AG10803 (cell line): Measurements from ENCODE around the gene U2SURP.

Experiments used
- DNase-seq: peaks from one replicate; pipeline ENCODE4 v3.0.0; 2010; ENCODE audit warnings: low read depth
- H3K4me3 ChIP-seq: 2 replicates; pipeline ENCODE4 v1.5.1; 2011; ENCODE audit warnings: mild to moderate bottlenecking, low read length, control low read depth
- CTCF ChIP-seq: conservative IDR thresholded peaks from 2 replicates; pipeline ENCODE4 v1.5.1; 2011; ENCODE audit warnings: mild to moderate bottlenecking, low read length, control low read depth, inconsistent platforms

Gene U2SURP

GRCh38 chr3:142990721-142991120 lies 10.6 kb upstream of the U2SURP start:
- no peak overlapping the region for H3K4me3 ChIP-seq
- DNase-seq = no peak
- TF ChIP-seq CTCF = no peak

- H3K4me3 ChIP-seq = no peak overlapping the region
- no peak for DNase-seq
Measured at GRCh38 chr3:142992323-142992722, 9.0 kb upstream of the U2SURP start.

GRCh38 chr3:142993958-142994442 lies 7.4 kb upstream of the U2SURP start:
- no peak overlapping the region for H3K4me3 ChIP-seq
- peak; percentile 83 for DNase-seq
- TF ChIP-seq CTCF = peak; percentile 71

More at GRCh38 chr3:142992323-142992722, 9.0 kb upstream of the U2SURP start:
- TF ChIP-seq CTCF = no peak

GRCh38 chr3:142997330-142997729 lies 4.0 kb upstream of the U2SURP start:
- TF ChIP-seq CTCF = no peak
- DNase-seq = no peak

GRCh38 chr3:142998439-142998838 lies 2.9 kb upstream of the U2SURP start:
- DNase-seq = peak; percentile 45
- no peak overlapping the region for H3K4me3 ChIP-seq
- no peak for TF ChIP-seq CTCF

More at GRCh38 chr3:142997330-142997729, 4.0 kb upstream of the U2SURP start:
- no peak overlapping the region for H3K4me3 ChIP-seq

GRCh38 chr3:142999881-143000280 lies 1.5 kb upstream of the U2SURP start:
- TF ChIP-seq CTCF = no peak
- DNase-seq = peak; percentile 23
- peak overlapping the region; percentile 94 for H3K4me3 ChIP-seq

- TF ChIP-seq CTCF = no peak
- DNase-seq = peak; percentile 51
- peak overlapping the region; percentile 94 for H3K4me3 ChIP-seq
Measured at GRCh38 chr3:143000528-143000927, 842 bp upstream of the U2SURP start.
